Mesendoderm (in vitro differentiated cells): ENCODE measurements around the gene EML2.

Experiments used
- DNase-seq: peaks from one replicate; pipeline ENCODE4 v3.0.0; 2013
- H2AK5ac ChIP-seq: 2 replicates; pipeline ENCODE4 v1.6.1; 2013; ENCODE audit warnings: low read length, inconsistent platforms
- H2BK120ac ChIP-seq: 2 replicates; pipeline ENCODE4 v1.6.1; 2013; ENCODE audit warnings: low read depth, mild to moderate bottlenecking, low read length, moderate library complexity, mixed read lengths
- H2BK15ac ChIP-seq: replicated peaks from 2 replicates; pipeline ENCODE4 v1.6.1; 2013; ENCODE audit warnings: low read depth, mild to moderate bottlenecking, moderate library complexity
- H2BK5ac ChIP-seq: 2 replicates; pipeline ENCODE4 v1.6.1; 2013; ENCODE audit warnings: low read length, inconsistent platforms
- H3K18ac ChIP-seq: 2 replicates; pipeline ENCODE4 v1.6.1; 2013; ENCODE audit warnings: mild to moderate bottlenecking, low read length, mixed read lengths
- H3K23ac ChIP-seq: one replicate; pipeline ENCODE4 v1.6.1; 2013; ENCODE audit warnings: low read length
- H3K27ac ChIP-seq: 2 replicates; pipeline ENCODE4 v1.5.1; 2013; ENCODE audit warnings: low read depth, mild to moderate bottlenecking, inconsistent platforms, low read length, moderate library complexity
- H3K27me3 ChIP-seq: 2 replicates; pipeline ENCODE4 v1.6.1; 2013; ENCODE audit warnings: low read length, control low read depth, mild to moderate bottlenecking, inconsistent platforms; ENCODE audit not compliant: insufficient read depth, poor library complexity
- H3K36me3 ChIP-seq: 2 replicates; pipeline ENCODE4 v1.6.1; 2013; ENCODE audit warnings: low read length, inconsistent platforms; ENCODE audit not compliant: control insufficient read depth, insufficient read depth
- H3K4ac ChIP-seq: one replicate; pipeline ENCODE4 v1.6.1; 2013; ENCODE audit warnings: low read depth, mild to moderate bottlenecking, low read length, moderate library complexity
- H3K4me1 ChIP-seq: 2 replicates; pipeline ENCODE4 v1.6.1; 2013; ENCODE audit warnings: low read depth, low read length, inconsistent platforms; ENCODE audit not compliant: control insufficient read depth
- H3K4me2 ChIP-seq: 2 replicates; pipeline ENCODE4 v1.6.1; 2013; ENCODE audit warnings: low read length
- H3K4me3 ChIP-seq: 2 replicates; pipeline ENCODE4 v1.5.1; 2013; ENCODE audit warnings: mild to moderate bottlenecking, low read length
- H3K56ac ChIP-seq: one replicate; pipeline ENCODE4 v1.6.1; 2013; ENCODE audit warnings: low read length
- H3K79me1 ChIP-seq: 2 replicates; pipeline ENCODE4 v1.6.1; 2013; ENCODE audit warnings: low read length, inconsistent platforms
- H3K79me2 ChIP-seq: 2 replicates; pipeline ENCODE4 v1.6.1; 2013; ENCODE audit warnings: mild to moderate bottlenecking, low read length; ENCODE audit not compliant: control insufficient read depth, insufficient read depth
- H3K9ac ChIP-seq: 2 replicates; pipeline ENCODE4 v1.6.1; 2013; ENCODE audit warnings: low read length, inconsistent platforms
- H4K5ac ChIP-seq: one replicate; pipeline ENCODE4 v1.6.1; 2013; ENCODE audit warnings: low read length
- H4K8ac ChIP-seq: one replicate; pipeline ENCODE4 v1.6.1; 2013; ENCODE audit warnings: low read depth, mild to moderate bottlenecking, control low read depth, low read length, moderate library complexity
- WGBS: extraction: QIAGEN DNeasy Blood & Tissue Kit; methylation state at CpG from one replicate; pipeline ENCODE4 v1.1.7; 2013; ENCODE audit warnings: low lambda C conversion rate, missing lambda C conversion rate; ENCODE audit not compliant: insufficient coverage; ENCODE audit errors: extremely low coverage; 5-methylcytosine and 5-hydroxymethylcytosine counted together

EML2 gene

DNA sequence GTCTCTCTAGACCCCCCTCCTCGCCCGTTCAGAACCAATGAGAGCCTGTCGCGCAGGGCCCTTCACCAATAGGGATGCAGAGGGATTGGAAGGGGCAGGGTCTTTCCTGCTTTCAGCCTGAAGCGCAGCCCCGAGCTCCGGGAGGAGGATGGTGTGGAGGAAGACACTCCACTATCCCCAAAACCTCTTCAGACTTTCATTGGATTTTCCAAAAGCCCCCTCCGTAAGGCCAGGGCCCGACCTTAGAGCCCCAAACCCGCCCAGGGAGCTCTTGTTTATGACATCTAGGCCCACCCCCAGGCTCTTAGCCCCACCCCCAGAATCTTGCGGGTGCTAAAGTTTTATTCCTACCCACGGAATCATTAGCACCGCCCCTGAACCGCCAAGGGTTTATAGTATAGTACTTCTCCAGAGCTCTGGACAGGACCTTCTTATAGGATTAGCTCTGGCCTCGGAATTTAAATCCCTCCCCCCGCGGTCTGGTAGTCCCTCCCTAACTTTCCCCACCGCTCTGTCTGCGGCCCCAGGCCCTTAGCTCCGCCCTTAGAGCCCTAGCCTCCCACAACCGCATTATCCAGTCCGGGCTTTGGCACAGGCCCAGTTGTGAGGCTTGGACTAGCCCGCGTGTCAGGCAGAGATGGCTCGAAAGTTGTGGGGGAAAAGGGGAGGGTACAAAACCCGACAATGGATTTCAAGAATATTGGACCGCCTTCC, 6.6 kb upstream of the EML2 start:
- H3K56ac ChIP-seq, result peak overlapping the region; percentile 8
- H3K4me1 ChIP-seq, result peaks cover 6% of the 10 kb centered on the region
- no peaks in the 10 kb centered on the region for H3K36me3 ChIP-seq
- no peak overlapping the region for H2BK5ac ChIP-seq
- H2BK15ac ChIP-seq, result no peak overlapping the region
- H3K79me1 ChIP-seq, result no peaks in the 10 kb centered on the region
- WGBS, result no CpG with 5 or more reads among the region's 27 CpGs
- no peak overlapping the region for H3K23ac ChIP-seq
- H4K5ac ChIP-seq, result no peak overlapping the region
- H3K27ac ChIP-seq, result no peak overlapping the region
- no peaks in the 10 kb centered on the region for H3K79me2 ChIP-seq
- H3K4me2 ChIP-seq, result peak overlapping the region; percentile 32
- no peak overlapping the region for H3K4ac ChIP-seq
- H2BK120ac ChIP-seq, result no peak overlapping the region
- H3K27me3 ChIP-seq, result no peaks in the 10 kb centered on the region
- H4K8ac ChIP-seq, result no peak overlapping the region
- H3K18ac ChIP-seq, result no peak overlapping the region
- no peak overlapping the region for H2AK5ac ChIP-seq
- peak; percentile 95 for DNase-seq
- H3K9ac ChIP-seq, result no peak overlapping the region
- H3K4me3 ChIP-seq, result peak overlapping the region; percentile 16

GRCh38 chr19:45645068-45645630, 6.0 kb upstream of the EML2 start:
- no peak for DNase-seq
- H4K5ac ChIP-seq, result no peak overlapping the region
- H3K79me1 ChIP-seq, result no peaks in the 10 kb centered on the region
- no peaks in the 10 kb centered on the region for H3K79me2 ChIP-seq
- H3K4me1 ChIP-seq, result peaks cover 6% of the 10 kb centered on the region
- no peaks in the 10 kb centered on the region for H3K36me3 ChIP-seq
- H2BK15ac ChIP-seq, result no peak overlapping the region
- no peak overlapping the region for H2BK120ac ChIP-seq
- no peak overlapping the region for H3K4ac ChIP-seq
- WGBS, result no CpG with 5 or more reads among the region's 35 CpGs
- no peak overlapping the region for H3K56ac ChIP-seq
- no peak overlapping the region for H3K18ac ChIP-seq
- no peak overlapping the region for H3K9ac ChIP-seq
- no peak overlapping the region for H3K23ac ChIP-seq
- H4K8ac ChIP-seq, result no peak overlapping the region
- H2AK5ac ChIP-seq, result no peak overlapping the region
- H3K4me3 ChIP-seq, result no peak overlapping the region
- H3K27ac ChIP-seq, result no peak overlapping the region
- H3K27me3 ChIP-seq, result no peaks in the 10 kb centered on the region
- no peak overlapping the region for H2BK5ac ChIP-seq
- H3K4me2 ChIP-seq, result no peak overlapping the region

DNA sequence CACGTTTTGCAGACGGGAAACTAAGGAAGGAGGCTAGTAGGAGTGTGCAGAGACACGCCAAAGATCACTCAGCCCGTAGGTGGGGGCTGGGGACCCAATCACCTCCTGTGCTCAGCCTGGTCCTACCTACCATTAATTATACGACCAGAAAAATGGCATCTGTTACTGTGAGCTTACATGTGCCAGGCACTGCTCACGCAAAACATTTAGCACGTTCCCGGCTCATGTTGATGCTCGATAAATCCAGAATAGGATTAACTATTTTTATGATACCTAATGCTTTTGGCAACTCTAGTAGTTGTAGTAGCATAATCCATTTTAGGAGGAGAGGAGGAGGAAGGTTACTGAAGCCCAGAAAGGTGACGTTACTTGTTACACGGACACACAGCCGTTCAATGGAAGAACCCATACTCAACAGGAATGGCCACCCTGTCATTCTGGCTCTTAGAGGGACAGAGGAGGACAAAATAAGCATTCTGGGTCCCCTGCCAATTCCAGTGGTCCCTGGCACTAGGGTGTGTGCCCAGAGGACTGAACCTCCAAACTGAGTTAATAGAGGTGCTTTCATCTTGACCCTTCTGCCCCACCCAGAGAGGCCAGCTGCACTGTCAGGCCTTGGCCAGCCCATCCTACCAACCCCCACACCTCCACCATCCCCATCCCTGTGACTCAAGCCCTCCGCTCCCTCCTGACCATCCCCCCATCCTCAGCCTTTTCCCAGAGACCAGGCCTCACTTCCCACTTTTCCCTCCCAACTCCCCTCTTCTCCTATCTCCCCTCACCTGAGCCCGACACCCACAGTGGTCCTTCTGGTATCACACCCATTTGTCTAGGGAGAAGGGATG, 5.0 kb upstream of the EML2 start:
- Histone ChIP-seq H3K23ac (peak overlapping the region; percentile 80), H4K8ac (no peak overlapping the region), H3K79me1 (no peaks in the 10 kb centered on the region), H3K56ac (peak overlapping the region; percentile 80), H3K9ac (peak overlapping the region; percentile 57), H3K4ac (no peak overlapping the region), H4K5ac (no peak overlapping the region), H3K79me2 (no peaks in the 10 kb centered on the region), H3K18ac (no peak overlapping the region), H2BK5ac (no peak overlapping the region), H3K4me1 (peaks cover 6% of the 10 kb centered on the region), H3K36me3 (no peaks in the 10 kb centered on the region), H2BK15ac (no peak overlapping the region), H2AK5ac (no peak overlapping the region), H3K27ac (no peak overlapping the region), H2BK120ac (no peak overlapping the region), H3K4me3 (no peak overlapping the region), H3K27me3 (no peaks in the 10 kb centered on the region), H3K4me2 (peak overlapping the region; percentile 42)
- DNase-seq, result peak; percentile 23
- WGBS, result no CpG with 5 or more reads among the region's 14 CpGs

GRCh38 chr19:45643024-45643926, 4.1 kb upstream of the EML2 start:
- whole genome bisulfite sequencing, result no CpG with 5 or more reads among the region's 39 CpGs
- Histone ChIP-seq H3K4me3 (peak overlapping the region; percentile 55), H4K5ac (no peak overlapping the region), H2BK5ac (no peak overlapping the region), H3K27ac (no peak overlapping the region), H2BK120ac (no peak overlapping the region), H2BK15ac (no peak overlapping the region), H3K9ac (peak overlapping the region; percentile 73), H4K8ac (no peak overlapping the region), H3K23ac (no peak overlapping the region), H2AK5ac (no peak overlapping the region), H3K27me3 (no peaks in the 10 kb centered on the region), H3K79me2 (no peaks in the 10 kb centered on the region), H3K4me2 (peak overlapping the region; percentile 96), H3K4me1 (peaks cover 6% of the 10 kb centered on the region), H3K56ac (peak overlapping the region; percentile 82), H3K36me3 (no peaks in the 10 kb centered on the region), H3K79me1 (no peaks in the 10 kb centered on the region), H3K18ac (no peak overlapping the region), H3K4ac (no peak overlapping the region)
- peak; percentile 91 for DNase-seq

GRCh38 chr19:45641274-45642105, 2.3 kb upstream of the EML2 start:
- Histone ChIP-seq H2BK5ac (no peak overlapping the region), H3K4me2 (peak overlapping the region; percentile 52), H2BK15ac (no peak overlapping the region), H3K9ac (peak overlapping the region; percentile 70), H3K18ac (no peak overlapping the region), H3K23ac (no peak overlapping the region), H3K27me3 (no peaks in the 10 kb centered on the region), H3K4me3 (peak overlapping the region; percentile 1), H3K56ac (peak overlapping the region; percentile 79), H3K79me2 (no peaks in the 10 kb centered on the region), H3K79me1 (no peaks in the 10 kb centered on the region), H3K4me1 (peaks cover 9% of the 10 kb centered on the region), H4K8ac (no peak overlapping the region), H3K27ac (no peak overlapping the region), H3K4ac (no peak overlapping the region), H4K5ac (no peak overlapping the region), H2BK120ac (no peak overlapping the region), H3K36me3 (no peaks in the 10 kb centered on the region), H2AK5ac (no peak overlapping the region)
- no CpG with 5 or more reads among the region's 40 CpGs for WGBS
- peak; percentile 99 for DNase-seq
